Fibroblast of skin of right biceps (primary cell): ENCODE data around the gene ABCF1.

Source experiments
- DNase-seq: peaks from one replicate; pipeline ENCODE4 v3.0.0-alpha.2; 2013

The ABCF1 gene

GRCh38 chr6:30601815-30602641 lies 30.8 kb downstream of the ABCF1 start:
- DNase-seq: no peak

GRCh38 chr6:30603961-30604360 lies 32.7 kb downstream of the ABCF1 start:
- no peak for DNase-seq

- DNase-seq: no peak
Observed at GRCh38 chr6:30610065-30610464, 38.8 kb downstream of the ABCF1 start.

GRCh38 chr6:30611150-30611855 lies 40.1 kb downstream of the ABCF1 start:
- no peak for DNase-seq

- no peak for DNase-seq
Observed at GRCh38 chr6:30611856-30612194, 40.6 kb downstream of the ABCF1 start.

GRCh38 chr6:30612213-30612612 lies 41.0 kb downstream of the ABCF1 start:
- DNase-seq: peak; percentile 32

DNA sequence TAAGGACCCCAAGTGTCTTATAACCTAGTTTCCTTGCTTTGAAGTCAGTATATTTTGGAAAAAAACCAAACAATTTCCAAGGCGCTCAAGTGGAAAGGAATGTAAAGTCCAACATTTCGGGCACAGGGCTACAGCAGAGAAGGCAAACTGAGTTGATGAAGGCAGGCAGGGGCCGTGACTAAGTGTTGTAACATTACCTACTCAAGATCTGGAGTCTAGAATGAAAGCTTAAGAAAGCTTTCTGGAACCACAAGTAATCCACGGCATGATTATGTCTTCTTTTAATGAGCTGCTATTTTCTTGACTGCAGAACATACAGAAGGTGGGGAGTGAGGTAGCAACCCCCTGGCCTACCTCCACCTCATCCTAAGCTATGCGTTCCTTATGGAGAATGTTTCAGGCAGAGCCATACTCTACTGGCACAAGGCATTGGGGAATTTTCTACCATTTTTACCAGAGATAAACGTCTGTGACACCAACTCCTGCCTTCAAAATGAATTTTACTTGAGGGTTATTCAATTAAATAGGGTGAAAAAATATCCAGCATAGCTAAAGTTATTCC lies 41.5 kb downstream of the ABCF1 start:
- peak; percentile 59 for DNase-seq

DNA sequence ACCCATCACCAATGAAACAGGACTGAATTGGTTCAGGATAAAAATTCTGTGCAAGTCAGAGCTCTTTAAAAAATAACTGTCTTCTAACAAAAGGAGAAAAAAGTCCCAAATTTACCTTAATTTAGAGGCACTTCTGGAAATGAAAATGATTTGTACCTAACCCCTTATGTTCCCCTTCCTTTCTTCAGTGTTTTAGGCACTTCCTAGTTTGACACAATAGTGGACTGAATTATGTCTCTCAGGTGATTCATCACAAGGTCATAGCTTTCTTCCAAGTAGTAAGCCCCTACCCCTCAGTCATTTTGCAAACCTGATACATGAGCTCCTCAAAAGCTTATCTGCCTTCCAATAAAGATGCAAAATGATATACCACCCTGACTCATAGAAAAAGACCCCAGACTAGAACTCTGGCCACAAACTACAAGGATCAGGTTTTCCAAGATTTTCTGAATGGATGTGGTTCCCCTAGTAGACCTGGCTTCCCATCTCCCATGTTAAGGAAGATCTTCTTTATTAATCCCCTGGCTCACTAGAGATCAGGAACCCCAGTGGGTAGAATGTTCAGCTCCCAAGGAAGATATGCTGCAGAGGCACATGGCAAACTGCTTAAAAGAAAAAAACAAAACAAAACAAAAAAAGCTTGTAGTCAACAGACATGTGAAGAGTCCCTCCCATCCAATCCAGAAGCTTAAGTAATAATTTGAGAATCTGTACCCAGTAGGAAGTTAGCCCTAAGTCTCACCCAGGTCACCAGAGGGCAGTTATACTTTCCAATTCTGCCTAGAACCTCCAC lies 42.2 kb downstream of the ABCF1 start:
- DNase-seq: peak; percentile 29

GRCh38 chr6:30614044-30614842 lies 43.0 kb downstream of the ABCF1 start:
- no peak for DNase-seq

DNA sequence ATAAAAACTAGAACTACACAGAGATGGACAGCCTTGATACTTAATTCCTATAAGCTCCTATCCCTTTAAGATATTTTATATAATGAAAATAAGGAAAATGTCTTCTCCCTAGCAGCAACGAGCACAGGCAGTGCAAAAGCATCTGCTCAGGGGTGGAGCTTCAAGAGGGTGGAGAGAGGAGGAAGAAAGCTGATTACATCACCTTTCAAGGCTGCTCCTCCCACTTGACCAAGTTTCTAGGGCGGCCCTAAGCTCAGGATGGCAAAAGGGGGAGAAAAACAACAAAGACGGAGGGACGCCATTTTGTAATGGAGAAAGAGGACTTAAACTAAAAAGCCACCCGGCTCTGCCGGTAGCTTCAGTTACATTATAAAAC lies 43.6 kb downstream of the ABCF1 start:
- peak; percentile 98 for DNase-seq

DNA sequence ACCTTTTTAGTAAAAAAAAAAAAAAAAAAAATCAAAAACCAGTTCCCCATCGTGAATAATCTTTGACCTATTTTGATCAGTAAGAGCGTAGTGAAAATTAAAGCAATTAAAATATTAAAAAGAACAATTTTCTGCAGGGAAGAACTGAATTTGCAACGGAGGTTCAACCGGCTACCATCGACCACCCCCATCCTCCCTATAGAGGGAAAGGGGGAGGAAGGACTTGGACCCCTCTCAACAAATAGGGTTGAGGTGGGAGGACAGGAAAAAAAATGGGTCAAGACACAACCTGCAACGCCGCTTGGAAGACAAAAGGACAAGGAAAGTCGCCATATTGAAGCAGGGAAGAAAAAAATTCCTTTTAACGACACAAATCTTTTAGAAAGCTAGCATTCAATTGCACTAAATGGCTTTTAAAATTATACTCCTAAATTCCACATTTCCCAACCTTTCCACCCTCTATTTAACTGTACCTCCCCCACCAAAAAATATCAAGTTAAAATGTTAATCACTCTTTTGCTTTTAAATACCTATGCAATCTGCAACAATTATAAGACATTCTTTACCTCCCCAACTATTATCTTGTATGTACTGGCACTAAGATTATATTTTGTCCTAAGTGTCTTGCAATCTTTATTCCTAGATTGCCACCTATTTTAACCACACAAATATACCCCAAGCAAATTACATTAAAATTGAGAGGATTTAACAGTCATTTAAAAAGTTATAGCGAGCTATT lies 44.1 kb downstream of the ABCF1 start:
- DNase-seq: peak; percentile 94

DNA sequence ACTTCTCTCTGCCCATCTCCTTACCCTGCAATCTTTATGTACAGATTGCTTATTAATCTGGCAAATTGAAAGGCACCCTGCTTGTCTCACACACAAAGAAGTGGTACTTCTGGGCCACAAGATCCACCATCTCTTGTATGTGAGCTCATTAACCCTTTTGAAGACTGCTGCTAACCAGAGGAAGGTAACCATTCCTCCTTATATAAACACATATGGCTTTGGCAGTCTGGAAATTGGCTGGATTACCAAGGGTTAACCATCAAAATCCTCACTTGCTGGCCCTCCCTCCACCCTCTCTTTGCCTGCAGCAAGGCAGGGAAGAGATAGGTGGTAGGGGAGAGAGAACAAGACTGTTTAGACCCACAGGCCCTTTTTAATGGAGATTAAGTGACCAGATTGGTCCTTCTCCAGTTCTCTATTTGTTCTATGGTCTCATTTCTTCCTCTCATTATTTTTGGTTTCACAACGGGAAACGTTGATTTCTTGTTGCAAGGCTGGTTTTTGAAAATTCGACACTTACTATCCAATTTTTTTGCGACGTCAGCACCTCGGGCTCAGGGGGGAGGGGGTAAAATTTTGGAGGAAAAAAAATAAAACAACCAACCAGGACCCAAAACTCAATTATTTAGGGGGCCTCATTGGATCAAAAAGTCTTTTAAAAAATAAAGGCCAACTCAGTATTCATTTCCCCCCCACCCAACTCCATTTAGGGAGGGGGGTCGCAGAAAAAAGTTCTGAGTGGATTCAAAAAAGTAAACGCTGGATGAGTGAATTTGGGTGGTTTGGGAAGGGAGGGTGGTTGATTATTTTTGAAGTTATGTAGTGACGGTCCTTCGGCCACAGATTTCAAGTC lies 44.9 kb downstream of the ABCF1 start:
- peak; percentile 26 for DNase-seq

- peak; percentile 100 for DNase-seq
Observed at GRCh38 chr6:30616811-30617564, 45.7 kb downstream of the ABCF1 start, which contains the start of gene PPP1R10. Gene PPP1R10, minus strand, starts transcription at chr6:30617243. Its CDS starts 7,299 bp downstream, at chr6:30609944.

DNA sequence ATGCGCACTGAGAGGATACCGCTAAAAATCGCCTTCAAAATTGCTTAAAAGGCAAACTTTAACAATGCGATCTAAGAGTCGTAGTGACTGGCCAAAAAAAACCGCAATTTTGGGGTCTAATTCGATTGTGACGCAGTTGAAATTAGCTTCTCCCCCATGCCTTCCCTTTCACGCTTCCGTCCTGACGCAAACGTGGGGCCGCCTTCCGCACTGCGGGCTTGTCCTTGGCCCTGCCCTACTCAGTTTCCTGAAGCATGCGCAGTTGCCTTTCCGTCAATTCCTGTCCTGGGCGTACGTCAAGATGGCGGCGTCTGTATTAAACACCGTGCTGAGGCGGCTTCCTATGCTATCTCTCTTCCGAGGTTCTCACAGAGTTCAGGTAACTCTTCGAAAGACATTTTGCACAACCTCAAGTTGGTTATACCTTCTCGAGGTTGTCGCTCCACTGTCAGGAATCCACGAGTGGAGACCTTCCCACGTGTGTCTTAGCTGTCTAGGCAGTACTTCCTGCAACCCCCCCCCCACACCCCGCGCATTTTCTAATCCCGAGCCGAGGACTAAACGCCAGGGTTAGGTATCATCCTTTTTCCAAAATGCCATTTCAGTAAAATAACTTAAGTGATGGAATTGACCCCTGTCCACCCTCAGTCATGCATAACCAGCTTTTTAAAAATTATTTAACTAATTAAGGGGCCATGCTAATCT lies 46.5 kb downstream of the ABCF1 start, which contains the start of gene MRPS18B:
MRPS18B (plus strand) TSS at position 276 of the 705 bp plus-strand sequence; CDS start at position 302, 26 bp downstream.
- peak; percentile 98 for DNase-seq

DNA sequence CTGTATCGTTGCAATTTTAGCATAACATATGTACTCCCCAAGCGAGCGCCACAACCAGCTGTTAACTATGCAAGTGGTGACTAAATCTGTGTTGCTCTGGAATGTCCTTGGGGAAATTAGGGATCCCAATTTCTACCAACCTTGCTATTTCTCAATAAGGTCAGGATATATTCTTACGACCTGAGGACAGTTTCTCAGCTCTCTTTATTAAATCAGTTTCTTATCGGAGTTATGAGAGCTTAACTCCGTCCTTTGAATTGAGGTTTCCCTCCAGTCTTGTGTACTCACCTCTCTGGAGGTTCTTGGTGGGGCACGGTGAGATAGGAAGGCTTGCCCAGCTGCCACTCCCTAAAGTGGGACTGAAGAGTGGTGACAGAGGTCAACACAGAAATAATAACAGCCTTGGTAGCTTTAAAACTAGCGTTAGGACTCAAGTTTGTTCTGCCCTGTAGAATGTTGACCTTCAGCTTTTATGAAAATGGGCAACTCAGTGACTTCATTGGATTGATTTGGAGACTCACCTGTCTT lies 47.1 kb downstream of the ABCF1 start:
- peak; percentile 31 for DNase-seq

DNA sequence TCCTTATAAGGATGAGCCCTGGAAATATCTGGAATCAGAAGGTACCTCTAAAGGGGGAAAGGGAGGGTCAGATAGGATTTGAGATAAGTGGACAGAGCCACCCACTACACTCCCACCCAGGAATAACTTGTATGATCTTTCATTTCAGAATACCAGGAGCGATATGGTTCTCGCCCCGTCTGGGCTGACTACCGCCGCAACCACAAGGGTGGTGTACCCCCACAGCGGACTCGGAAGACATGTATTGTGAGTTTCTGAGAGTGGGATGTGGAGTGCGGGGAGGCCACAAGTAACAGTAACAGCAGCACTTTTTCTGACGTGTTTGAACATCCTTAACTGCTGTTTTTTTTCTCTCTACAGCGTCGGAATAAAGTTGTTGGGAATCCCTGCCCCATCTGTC lies 48.3 kb downstream of the ABCF1 start:
- no peak for DNase-seq

DNA sequence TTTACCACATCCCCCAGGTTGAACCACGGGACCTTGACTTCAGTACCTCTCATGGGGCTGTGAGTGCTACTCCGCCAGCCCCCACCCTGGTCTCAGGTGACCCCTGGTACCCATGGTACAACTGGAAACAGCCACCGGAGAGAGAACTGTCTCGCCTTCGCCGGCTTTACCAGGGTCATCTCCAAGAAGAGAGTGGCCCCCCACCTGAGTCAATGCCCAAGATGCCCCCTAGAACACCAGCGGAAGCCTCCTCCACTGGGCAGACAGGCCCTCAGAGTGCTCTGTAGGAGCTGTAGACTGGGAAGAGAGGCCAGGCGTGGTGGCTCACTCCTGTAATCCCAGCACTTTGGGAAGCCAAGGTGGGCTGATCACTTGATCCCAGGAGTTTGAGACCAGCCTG lies 54.3 kb downstream of the ABCF1 start:
- no peak for DNase-seq

- peak; percentile 79 for DNase-seq
Observed at GRCh38 chr6:30626484-30627366, 55.5 kb downstream of the ABCF1 start, which contains the start of gene ATAT1. Gene ATAT1, plus strand, starts transcription at chr6:30626874.
